K562 (cell line): Measurements from ENCODE around the gene CAV1. TPM values are rescaled to one million over a fixed set of nuclear protein-coding genes. Genes with fewer than 3 reads are reported as not detected.

ENCODE experiments used
- ARID4B ChIP-seq: sonication (generic); formaldehyde crosslinking; IDR thresholded peaks from 2 replicates; pipeline ENCODE4 v1.8.0; 2022; ENCODE audit warnings: mild to moderate bottlenecking, missing genetic modification reagents
- FOXA1 ChIP-seq: fragments of 450-650 bp; IDR thresholded peaks from 2 replicates; pipeline ENCODE4 v1.6.1; 2016; ENCODE audit warnings: mild to moderate bottlenecking, borderline replicate concordance
- GTF2E2 ChIP-seq: fragments of 200-800 bp; sonication (Bioruptor generic); IDR thresholded peaks from 2 replicates; pipeline ENCODE4 v1.6.1; 2016; ENCODE audit warnings: missing genetic modification characterization, missing compliant biosample characterization
- HES1 ChIP-seq: fragments of 450-650 bp; IDR thresholded peaks from 2 replicates; pipeline ENCODE4 v1.6.1; 2016; ENCODE audit warnings: low read depth, mild to moderate bottlenecking, moderate library complexity
- HMG20B ChIP-seq: fragments of 250-450 bp; sonication (Bioruptor Pico); IDR thresholded peaks from 2 replicates; pipeline ENCODE4 v1.5.0; 2021; ENCODE audit warnings: mild to moderate bottlenecking
- HMGN3 ChIP-seq: IDR thresholded peaks from 2 replicates; pipeline ENCODE4 v1.6.1; 2011; ENCODE audit warnings: borderline replicate concordance, low read depth, mild to moderate bottlenecking, mixed read lengths, low read length; ENCODE audit not compliant: insufficient read length; ENCODE audit errors: extremely low read depth
- HNRNPH1 ChIP-seq: fragments of 200-400 bp; formaldehyde crosslinking; optimal IDR thresholded peaks from 2 replicates; pipeline ENCODE3; 2017; ENCODE audit warnings: low read depth, mild to moderate bottlenecking, low read length, moderate library complexity
- L3MBTL2 ChIP-seq: fragments of 450-650 bp; IDR thresholded peaks from 2 replicates; pipeline ENCODE4 v1.6.1; 2016; ENCODE audit warnings: mild to moderate bottlenecking, moderate library complexity
- MEIS2 ChIP-seq: fragments of 450-650 bp; IDR thresholded peaks from 2 replicates; pipeline ENCODE4 v1.6.1; 2014; ENCODE audit warnings: mild to moderate bottlenecking; ENCODE audit not compliant: partially characterized antibody
- MTA2 ChIP-seq: fragments of 450-650 bp; IDR thresholded peaks from 2 replicates; pipeline ENCODE4 v1.6.1; 2016; ENCODE audit warnings: low read depth
- NCOA1 ChIP-seq: fragments of 450-650 bp; IDR thresholded peaks from 2 replicates; pipeline ENCODE4 v1.6.1; 2016; ENCODE audit warnings: low read depth
- NFRKB ChIP-seq: fragments of 450-650 bp; IDR thresholded peaks from 2 replicates; pipeline ENCODE4 v1.6.1; 2016; ENCODE audit warnings: low read depth
- RBM25 ChIP-seq: fragments of 200-400 bp; formaldehyde crosslinking; IDR thresholded peaks from 2 replicates; pipeline ENCODE4 v1.6.1; 2018; ENCODE audit warnings: low read length, low read depth, moderate library complexity; ENCODE audit not compliant: severe bottlenecking
- SMARCB1 ChIP-seq: IDR thresholded peaks from 2 replicates; pipeline ENCODE4 v1.6.1; 2011; ENCODE audit warnings: improper control_type of control experiment, low read depth; ENCODE audit not compliant: insufficient read length
- SOX6 ChIP-seq: fragments of 450-650 bp; IDR thresholded peaks from 2 replicates; pipeline ENCODE4 v1.6.1; 2014; ENCODE audit warnings: mild to moderate bottlenecking
- SUPT5H ChIP-seq: fragments of 450-650 bp; IDR thresholded peaks from 2 replicates; pipeline ENCODE4 v1.6.1; 2016
- THRA ChIP-seq: fragments of 450-650 bp; IDR thresholded peaks from 2 replicates; pipeline ENCODE4 v1.6.1; 2017; ENCODE audit warnings: mild to moderate bottlenecking, moderate library complexity
- ZNF507 ChIP-seq: conservative IDR thresholded peaks from 2 replicates; pipeline ENCODE4 v1.6.1; 2017; ENCODE audit warnings: missing genetic modification characterization, missing compliant biosample characterization
- ZNF639 ChIP-seq, 2 experiments: fragments of 200-800 bp in 1 of 2; sonication (Bioruptor generic) in 1 of 2; sonication (generic) in 1 of 2; formaldehyde crosslinking in 1 of 2; IDR thresholded peaks in 1 of 2; conservative IDR thresholded peaks in 1 of 2; 2 replicates each; pipeline versions ENCODE4 v1.5.0 to v1.6.1; 2016 to 2020; ENCODE audit warnings: missing compliant biosample characterization in 1 of 2, missing genetic modification characterization in 1 of 2, missing genetic modification reagents in 1 of 2
- polyA plus RNA-seq, 8 experiments: library from polyadenylated mRNA; depleted of rRNA in 4 of 8; stranded (reverse) in 5 of 8; unstranded in 3 of 8; fragments of >200 nt; fragmentation: Nextera tagmentation in 2 of 8; fragmentation: Illumina TruSeq in 1 of 8; extraction: Ambion mirVana in 2 of 8; extraction: Trizol in 1 of 8; gene quantifications; 2 replicates each; pipeline versions ENCODE4 v1.2.1 to v1.2.3, GENCODE V29; 2011 to 2014; ENCODE audit warnings: inconsistent platforms in 1 of 8, missing spikeins in 1 of 8
- total RNA-seq, 7 experiments: library from RNA; depleted of rRNA in 6 of 7; stranded (reverse); fragments of >200 nt in 6 of 7; fragmentation: Illumina TruSeq in 2 of 7; extraction: Trizol in 2 of 7; gene quantifications; 2 replicates each; pipeline versions ENCODE4 v1.2.1 to v1.2.3, GENCODE V29; 2011 to 2021; ENCODE audit warnings: low replicate concordance in 1 of 7

CAV1 gene
- total and polyA plus RNA-seq, 9 of the 15 experiments (the other 6 are each of a cell fraction or from before 2014, with no cell fraction given), result 0.08 to 1.5 (median 0.63) TPM

- peak in 1 of 2 experiments; percentile 89; a peak in 2 of 4 replicates for TF ChIP-seq ZNF639 (CRISPR knock-in tag; conservative IDR thresholded peaks at IDR 0.05 in 1 of 2, IDR thresholded peaks at IDR 0.05 in 1 of 2)
- TF ChIP-seq RBM25, result no peak
- TF ChIP-seq FOXA1, result no peak
- no peak for TF ChIP-seq MTA2
- TF ChIP-seq HMGN3, result no peak
- TF ChIP-seq SMARCB1, result no peak
- peak; percentile 77; the same call in 1 of the 2 replicates for TF ChIP-seq ARID4B (CRISPR knock-in tag)
- no peak for TF ChIP-seq HMG20B
- TF ChIP-seq THRA, result no peak
- no peak for TF ChIP-seq MEIS2
- no peak for TF ChIP-seq GTF2E2 (tag)
- TF ChIP-seq ZNF507 (tag), result no peak
- TF ChIP-seq SUPT5H, result 0 out of 2 replicates have a peak, but pooled peaks have one; percentile 39
- TF ChIP-seq HNRNPH1, result no peak
- no peak for TF ChIP-seq SOX6
- TF ChIP-seq NCOA1, result no peak
- TF ChIP-seq HES1, result no peak
- TF ChIP-seq L3MBTL2, result peak; percentile 94
- TF ChIP-seq NFRKB, result no peak
Observed at GRCh38 chr7:116499168-116500077, 25.4 kb upstream of the CAV1 start, which contains the start of gene CAV2 (continued).
